Neural cell (in vitro differentiated cells): ENCODE data around the gene RHCG. TPM values are rescaled to one million over a fixed set of nuclear protein-coding genes. Genes with fewer than 3 reads are reported as not detected.

Experiments
- H2AFZ ChIP-seq: fragments of 200-600, 300-800 bp; sonication (generic), shearing (Covaris generic); 2 replicates; pipeline ENCODE4 v1.6.0; 2014; ENCODE audit warnings: low read depth, mild to moderate bottlenecking, antibody characterized with exemption, low read length, moderate library complexity
- H3F3A ChIP-seq: fragments of 200-600 bp; shearing (Covaris generic); 2 replicates; pipeline ENCODE4 v1.6.1; 2016; ENCODE audit warnings: mild to moderate bottlenecking, moderate library complexity, mixed read lengths, antibody characterized with exemption, low read length; ENCODE audit not compliant: insufficient read depth, poor library complexity, severe bottlenecking
- H3K27ac ChIP-seq: fragments of 200-600, 300-800 bp; sonication (generic), shearing (Covaris generic); 2 replicates; pipeline ENCODE4 v1.5.1; 2014; ENCODE audit warnings: mild to moderate bottlenecking, low read length, moderate library complexity
- H3K27me3 ChIP-seq: fragments of 300-800, 200-600 bp; sonication (generic), shearing (Covaris generic); 2 replicates; pipeline ENCODE4 v1.6.0; 2014; ENCODE audit warnings: mild to moderate bottlenecking, low read depth, low read length, moderate library complexity; ENCODE audit not compliant: insufficient read depth
- H3K36me3 ChIP-seq: fragments of 300-800, 200-600 bp; sonication (generic), shearing (Covaris generic); 2 replicates; pipeline ENCODE4 v1.5.1; 2014; ENCODE audit warnings: mild to moderate bottlenecking, antibody characterized with exemption, low read length, moderate library complexity; ENCODE audit not compliant: insufficient read depth
- H3K4me2 ChIP-seq: fragments of 300-800, 200-600 bp; sonication (generic), shearing (Covaris generic); 2 replicates; pipeline ENCODE4 v1.6.0; 2014; ENCODE audit warnings: mild to moderate bottlenecking, low read length
- H3K4me3 ChIP-seq: fragments of 300-800, 200-600 bp; sonication (generic), shearing (Covaris generic); 2 replicates; pipeline ENCODE4 v1.5.1; 2014; ENCODE audit warnings: mild to moderate bottlenecking, low read length, moderate library complexity
- H3K79me2 ChIP-seq: fragments of 200-600 bp; shearing (Covaris generic); replicated peaks from 2 replicates; pipeline ENCODE4 v1.6.0; 2014; ENCODE audit warnings: mild to moderate bottlenecking, low read length, moderate library complexity; ENCODE audit not compliant: insufficient read depth
- H3K9ac ChIP-seq: fragments of 300-800, 200-600 bp; sonication (generic), shearing (Covaris generic); 2 replicates; pipeline ENCODE4 v1.6.1; 2016; ENCODE audit warnings: mild to moderate bottlenecking, low read length, mixed read lengths
- H3K9me2 ChIP-seq: fragments of 200-600 bp; shearing (Covaris generic); 2 replicates; pipeline ENCODE4 v1.6.1; 2016; ENCODE audit warnings: mild to moderate bottlenecking, low read length, mixed read lengths; ENCODE audit not compliant: insufficient read depth
- H3K9me3 ChIP-seq: fragments of 200-600, 300-800 bp; sonication (generic), shearing (Covaris generic); 2 replicates; pipeline ENCODE4 v1.6.1; 2016; ENCODE audit warnings: mild to moderate bottlenecking, mixed run types, low read length, moderate library complexity, mixed read lengths
- H4K20me1 ChIP-seq: fragments of 200-600 bp; shearing (Covaris generic); 2 replicates; pipeline ENCODE4 v1.6.1; 2016; ENCODE audit warnings: mild to moderate bottlenecking, mixed run types; ENCODE audit not compliant: insufficient read depth
- CTCF ChIP-seq: fragments of 450-650 bp; IDR thresholded peaks from 2 replicates; pipeline ENCODE4 v1.5.1; 2014; ENCODE audit warnings: antibody characterized with exemption, mild to moderate bottlenecking, moderate library complexity; ENCODE audit not compliant: poor library complexity, severe bottlenecking
- EP300 ChIP-seq: fragments of 450-650 bp; conservative IDR thresholded peaks from 2 replicates; pipeline ENCODE4 v1.6.1; 2014; ENCODE audit warnings: antibody characterized with exemption, mild to moderate bottlenecking, moderate library complexity; ENCODE audit not compliant: poor library complexity, severe bottlenecking
- EZH2 ChIP-seq: fragments of 200-600, 300-800 bp; shearing (Covaris generic), sonication (generic); IDR thresholded peaks from 2 replicates; pipeline ENCODE4 v1.6.1; 2014; ENCODE audit warnings: antibody characterized with exemption, low read length, borderline replicate concordance, mild to moderate bottlenecking; ENCODE audit not compliant: insufficient read depth, poor library complexity, severe bottlenecking
- MXI1 ChIP-seq: fragments of 450-650 bp; conservative IDR thresholded peaks from 2 replicates; pipeline ENCODE4 v1.6.1; 2014; ENCODE audit warnings: antibody characterized with exemption, mild to moderate bottlenecking; ENCODE audit not compliant: poor library complexity, severe bottlenecking
- POLR2AphosphoS5 ChIP-seq: IDR thresholded peaks from 2 replicates; pipeline ENCODE4 v1.6.1; 2012
- RAD21 ChIP-seq: fragments of 450-650 bp; conservative IDR thresholded peaks from 2 replicates; pipeline ENCODE4 v1.6.1; 2014; ENCODE audit warnings: antibody characterized with exemption, mild to moderate bottlenecking, moderate library complexity
- SMC3 ChIP-seq: fragments of 450-650 bp; conservative IDR thresholded peaks from 2 replicates; pipeline ENCODE4 v1.6.1; 2014; ENCODE audit warnings: antibody characterized with exemption, mild to moderate bottlenecking, moderate library complexity; ENCODE audit not compliant: poor library complexity
- TAF1 ChIP-seq: IDR thresholded peaks from 2 replicates; pipeline ENCODE4 v1.6.1; 2012; ENCODE audit warnings: low read depth
- polyA plus RNA-seq: library from polyadenylated mRNA; depleted of rRNA; stranded (reverse); fragments of >200 nt; gene quantifications from 2 replicates; pipeline ENCODE4 v1.2.3, GENCODE V29; 2014
- TF ChIP-seq, protein P1 (sequence below): IDR thresholded peaks from 2 replicates; pipeline ENCODE4 v1.6.1; 2012; ENCODE audit warnings: borderline replicate concordance

RHCG gene
- polyA plus RNA-seq, 1 donor from 2014 or later, result 0.32 TPM

DNA sequence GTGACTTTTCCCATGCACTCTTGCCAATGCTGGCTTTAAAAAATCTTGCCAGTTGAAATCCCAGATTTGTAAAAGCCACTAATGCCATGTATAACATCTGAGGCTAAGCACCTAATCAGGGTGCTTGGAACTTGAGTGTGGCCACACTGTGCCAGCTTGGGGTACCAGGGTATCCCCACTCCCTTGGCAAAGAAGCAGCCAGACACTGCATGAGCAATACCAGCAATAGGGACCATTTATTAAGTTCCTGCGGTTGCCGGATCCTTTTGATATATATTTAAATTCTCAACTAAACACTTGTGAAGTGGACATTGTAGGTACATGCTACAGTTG lies 2.2 kb upstream of the RHCG start:
- no peaks in the 10 kb centered on the region for H3F3A ChIP-seq
- H3K9ac ChIP-seq, result no peak overlapping the region
- no peak overlapping the region for H3K27ac ChIP-seq
- H4K20me1 ChIP-seq, result no peaks in the 10 kb centered on the region
- H3K4me2 ChIP-seq, result no peak overlapping the region
- H3K36me3 ChIP-seq, result no peaks in the 10 kb centered on the region
- no peak overlapping the region for H3K4me3 ChIP-seq
- peaks cover 31% of the 10 kb centered on the region for H3K27me3 ChIP-seq
- no peak overlapping the region for H2AFZ ChIP-seq
- H3K9me3 ChIP-seq, result no peaks in the 10 kb centered on the region
- H3K9me2 ChIP-seq, result no peaks in the 10 kb centered on the region
- no peaks in the 10 kb centered on the region for H3K79me2 ChIP-seq
- TF ChIP-seq TAF1 (no peak), MXI1 (no peak), CTCF (no peak), EP300 (no peak), SMC3 (no peak), RAD21 (no peak), EZH2 (no peak), POLR2AphosphoS5 (no peak)
- TF ChIP-seq, protein P1, sequence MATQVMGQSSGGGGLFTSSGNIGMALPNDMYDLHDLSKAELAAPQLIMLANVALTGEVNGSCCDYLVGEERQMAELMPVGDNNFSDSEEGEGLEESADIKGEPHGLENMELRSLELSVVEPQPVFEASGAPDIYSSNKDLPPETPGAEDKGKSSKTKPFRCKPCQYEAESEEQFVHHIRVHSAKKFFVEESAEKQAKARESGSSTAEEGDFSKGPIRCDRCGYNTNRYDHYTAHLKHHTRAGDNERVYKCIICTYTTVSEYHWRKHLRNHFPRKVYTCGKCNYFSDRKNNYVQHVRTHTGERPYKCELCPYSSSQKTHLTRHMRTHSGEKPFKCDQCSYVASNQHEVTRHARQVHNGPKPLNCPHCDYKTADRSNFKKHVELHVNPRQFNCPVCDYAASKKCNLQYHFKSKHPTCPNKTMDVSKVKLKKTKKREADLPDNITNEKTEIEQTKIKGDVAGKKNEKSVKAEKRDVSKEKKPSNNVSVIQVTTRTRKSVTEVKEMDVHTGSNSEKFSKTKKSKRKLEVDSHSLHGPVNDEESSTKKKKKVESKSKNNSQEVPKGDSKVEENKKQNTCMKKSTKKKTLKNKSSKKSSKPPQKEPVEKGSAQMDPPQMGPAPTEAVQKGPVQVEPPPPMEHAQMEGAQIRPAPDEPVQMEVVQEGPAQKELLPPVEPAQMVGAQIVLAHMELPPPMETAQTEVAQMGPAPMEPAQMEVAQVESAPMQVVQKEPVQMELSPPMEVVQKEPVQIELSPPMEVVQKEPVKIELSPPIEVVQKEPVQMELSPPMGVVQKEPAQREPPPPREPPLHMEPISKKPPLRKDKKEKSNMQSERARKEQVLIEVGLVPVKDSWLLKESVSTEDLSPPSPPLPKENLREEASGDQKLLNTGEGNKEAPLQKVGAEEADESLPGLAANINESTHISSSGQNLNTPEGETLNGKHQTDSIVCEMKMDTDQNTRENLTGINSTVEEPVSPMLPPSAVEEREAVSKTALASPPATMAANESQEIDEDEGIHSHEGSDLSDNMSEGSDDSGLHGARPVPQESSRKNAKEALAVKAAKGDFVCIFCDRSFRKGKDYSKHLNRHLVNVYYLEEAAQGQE, result no peak

DNA sequence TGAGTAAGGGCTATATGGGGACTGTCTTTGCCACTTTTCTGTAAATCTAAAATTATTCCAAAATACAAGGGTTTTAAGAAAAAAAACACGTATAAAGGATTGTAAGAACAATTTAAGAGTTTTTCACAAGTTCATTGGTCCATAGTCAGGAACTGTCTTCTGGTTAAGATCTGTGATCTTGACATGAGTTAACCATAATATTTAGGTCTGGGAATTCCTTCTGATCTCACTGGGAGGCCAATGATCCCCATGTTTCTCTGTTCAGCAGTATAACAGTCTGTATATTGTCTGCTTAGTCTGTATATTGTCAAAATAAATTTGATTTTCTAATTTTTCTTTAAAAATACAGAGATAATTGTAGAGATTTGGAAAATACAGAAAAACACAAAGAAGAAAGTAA lies 848 bp upstream of the RHCG start:
- Histone ChIP-seq H4K20me1 (no peaks in the 10 kb centered on the region), H3K4me3 (no peak overlapping the region), H3K27ac (no peak overlapping the region), H3K36me3 (no peaks in the 10 kb centered on the region), H3K9me2 (no peaks in the 10 kb centered on the region), H3K9me3 (no peaks in the 10 kb centered on the region), H3K4me2 (no peak overlapping the region), H3K79me2 (no peaks in the 10 kb centered on the region), H3K9ac (no peak overlapping the region), H3K27me3 (peaks cover 31% of the 10 kb centered on the region), H3F3A (no peaks in the 10 kb centered on the region), H2AFZ (no peak overlapping the region)
- TF ChIP-seq CTCF (no peak), SMC3 (no peak), MXI1 (no peak), EP300 (no peak), EZH2 (no peak), TAF1 (no peak), RAD21 (no peak), POLR2AphosphoS5 (no peak)
- TF ChIP-seq, protein P1, result no peak
